ENCODE data around the gene JAM3.
"Not testable (repeated sequence)": the region's sequence is repeated elsewhere in the genome, so short reads cannot be mapped to it uniquely, and the experiment has no call there.

Gene JAM3

GRCh38 chr11:134151083-134151747 lies 82.3 kb downstream of the JAM3 start:
- no peak for DNase-seq

- no peak for DNase-seq
Observed at GRCh38 chr11:134152696-134153095, 83.8 kb downstream of the JAM3 start.

- no peak for DNase-seq
Observed at GRCh38 chr11:134153147-134153905, 84.5 kb downstream of the JAM3 start.

GRCh38 chr11:134154441-134154840 lies 85.6 kb downstream of the JAM3 start:
- no peak for DNase-seq

GRCh38 chr11:134155456-134155855 lies 86.6 kb downstream of the JAM3 start:
- no peak for DNase-seq

GRCh38 chr11:134155946-134156865 lies 87.3 kb downstream of the JAM3 start:
- DNase-seq, result no peak

- no peak for DNase-seq
Observed at GRCh38 chr11:134157451-134157850, 88.6 kb downstream of the JAM3 start.

GRCh38 chr11:134158023-134158422 lies 89.2 kb downstream of the JAM3 start:
- no peak for DNase-seq

- DNase-seq, result no peak
Observed at GRCh38 chr11:134159652-134160051, 90.8 kb downstream of the JAM3 start.

GRCh38 chr11:134164490-134165370 lies 95.9 kb downstream of the JAM3 start:
- no peak for DNase-seq

- DNase-seq, result no peak
Observed at GRCh38 chr11:134170177-134170918, 101.5 kb downstream of the JAM3 start.

GRCh38 chr11:134170919-134171281 lies 102.0 kb downstream of the JAM3 start:
- DNase-seq, result no peak

- no peak for DNase-seq
Observed at GRCh38 chr11:134171951-134172350, 103.1 kb downstream of the JAM3 start.

- no peak for DNase-seq
Observed at GRCh38 chr11:134173296-134173695, 104.4 kb downstream of the JAM3 start.

GRCh38 chr11:134176284-134176683 lies 107.4 kb downstream of the JAM3 start:
- no peak for DNase-seq

- no peak for DNase-seq
Observed at GRCh38 chr11:134178032-134178674, 109.3 kb downstream of the JAM3 start.

GRCh38 chr11:134181707-134182106 lies 112.8 kb downstream of the JAM3 start:
- DNase-seq, result no peak

- DNase-seq, result not testable (repeated sequence)
Observed at GRCh38 chr11:134188092-134188491, 119.2 kb downstream of the JAM3 start.

- peak; percentile 15 for DNase-seq
Observed at GRCh38 chr11:134196756-134197155, 127.9 kb downstream of the JAM3 start.

- no peak for DNase-seq
Observed at GRCh38 chr11:134199531-134199930, 130.7 kb downstream of the JAM3 start.

GRCh38 chr11:134200688-134201087 lies 131.8 kb downstream of the JAM3 start:
- no peak for DNase-seq

Measured in CD4-positive, alpha-beta T cell treated with Interleukin-12 subunit alpha and Interleukin-12 subunit beta, for 1 hour (primary cell).